ENCODE data around the gene ZNF740. TPM values are rescaled to one million over a fixed set of nuclear protein-coding genes. Genes with fewer than 3 reads are reported as not detected.

Gene ZNF740
- total RNA-seq, 2 donors from 2014 or later: 10.1 to 21.4 TPM

- Histone ChIP-seq H3K27ac (no peak overlapping the region), H3K27me3 (no peaks in the 10 kb centered on the region), H3K4me3 (no peak overlapping the region), H3K9me3 (no peaks in the 10 kb centered on the region), H3K36me3 (replicated peaks in 1 of 2; ENCODE audit: insufficient read depth in 1 of 2, low read depth in 2 of 2) (no peaks in the 10 kb centered on the region), H3K4me1 (peaks cover 8% of the 10 kb centered on the region)
- intact Hi-C loops (cut with DNase I): no loop called here
- WGBS, 2 donors: 73 to 80% methylated on average over 5 of the region's 5 CpGs
- ATAC-seq (peak; percentile 53), DNase-seq (peak; percentile 18 to 53 (median 32))
- TF ChIP-seq POLR2A (IDR thresholded peaks at IDR 0.05) (no peak), CTCF (IDR thresholded peaks at IDR 0.05) (no peak)
These were observed 34.9 kb upstream of the ZNF740 start for GRCh38 chr12:53145383-53146260.

- Histone ChIP-seq H3K4me1 (peaks cover 8% of the 10 kb centered on the region), H3K27ac (no peak overlapping the region), H3K27me3 (no peaks in the 10 kb centered on the region), H3K4me3 (no peak overlapping the region), H3K9me3 (no peaks in the 10 kb centered on the region), H3K36me3 (replicated peaks in 1 of 2; ENCODE audit: insufficient read depth in 1 of 2, low read depth in 2 of 2) (no peaks in the 10 kb centered on the region)
- no peak for ATAC-seq
- intact Hi-C loops (cut with DNase I): no loop called here
- TF ChIP-seq CTCF (IDR thresholded peaks at IDR 0.05) (no peak), POLR2A (IDR thresholded peaks at IDR 0.05) (no peak)
- 69 to 80% methylated on average over 5 of the region's 5 CpGs for WGBS, 2 donors
- DNase-seq: no peak
These were observed 33.3 kb upstream of the ZNF740 start for GRCh38 chr12:53147181-53147580.

- ATAC-seq: no peak
- H3K4me3 ChIP-seq: no peak overlapping the region
- H3K9me3 ChIP-seq: no peaks in the 10 kb centered on the region
- no peak for TF ChIP-seq POLR2A (IDR thresholded peaks at IDR 0.05)
- H3K27me3 ChIP-seq: no peaks in the 10 kb centered on the region
- 77 to 79% methylated on average over 15 of the region's 15 CpGs for WGBS, 2 donors
- H3K4me1 ChIP-seq: peaks cover 8% of the 10 kb centered on the region
- no peak overlapping the region for H3K27ac ChIP-seq
- intact Hi-C loops (cut with DNase I): no loop called here
- no peaks in the 10 kb centered on the region for H3K36me3 ChIP-seq (replicated peaks in 1 of 2; ENCODE audit: insufficient read depth in 1 of 2, low read depth in 2 of 2)
- no peak for DNase-seq
These were observed 32.9 kb upstream of the ZNF740 start for GRCh38 chr12:53147653-53148052.

- no peak overlapping the region for H3K27ac ChIP-seq
- DNase-seq: no peak
- ATAC-seq: no peak
- H3K4me3 ChIP-seq: no peak overlapping the region
- 89 to 90% methylated on average over 6 of the region's 6 CpGs for WGBS, 2 donors
- no peak for TF ChIP-seq POLR2A (IDR thresholded peaks at IDR 0.05)
- no peak for TF ChIP-seq CTCF (IDR thresholded peaks at IDR 0.05)
- H3K4me1 ChIP-seq: no peaks in the 10 kb centered on the region
- no peaks in the 10 kb centered on the region for H3K27me3 ChIP-seq
- H3K36me3 ChIP-seq (replicated peaks in 1 of 2; ENCODE audit: insufficient read depth in 1 of 2, low read depth in 2 of 2): no peaks in the 10 kb centered on the region
- intact Hi-C loops (cut with DNase I): no loop called here
- no peaks in the 10 kb centered on the region for H3K9me3 ChIP-seq
These were observed 29.5 kb upstream of the ZNF740 start for GRCh38 chr12:53151039-53151438.

GRCh38 chr12:53152390-53152789 lies 28.1 kb upstream of the ZNF740 start:
- no peak for ATAC-seq
- H3K4me1 ChIP-seq: no peaks in the 10 kb centered on the region
- H3K36me3 ChIP-seq (replicated peaks in 1 of 2; ENCODE audit: insufficient read depth in 1 of 2, low read depth in 2 of 2): no peaks in the 10 kb centered on the region
- DNase-seq: no peak
- H3K4me3 ChIP-seq: no peak overlapping the region
- no peaks in the 10 kb centered on the region for H3K27me3 ChIP-seq
- intact Hi-C loops (cut with DNase I): no loop called here
- no peak overlapping the region for H3K27ac ChIP-seq
- H3K9me3 ChIP-seq: no peaks in the 10 kb centered on the region
- TF ChIP-seq CTCF (IDR thresholded peaks at IDR 0.05) (no peak), POLR2A (IDR thresholded peaks at IDR 0.05) (no peak)

Measured in body of pancreas (tissue), 4 donors.